ENCODE results near the gene FBXO39.
"Not testable (repeated sequence)": the region's sequence is repeated elsewhere in the genome, so short reads cannot be mapped to it uniquely, and the experiment has no call there.

The FBXO39 gene

DNA sequence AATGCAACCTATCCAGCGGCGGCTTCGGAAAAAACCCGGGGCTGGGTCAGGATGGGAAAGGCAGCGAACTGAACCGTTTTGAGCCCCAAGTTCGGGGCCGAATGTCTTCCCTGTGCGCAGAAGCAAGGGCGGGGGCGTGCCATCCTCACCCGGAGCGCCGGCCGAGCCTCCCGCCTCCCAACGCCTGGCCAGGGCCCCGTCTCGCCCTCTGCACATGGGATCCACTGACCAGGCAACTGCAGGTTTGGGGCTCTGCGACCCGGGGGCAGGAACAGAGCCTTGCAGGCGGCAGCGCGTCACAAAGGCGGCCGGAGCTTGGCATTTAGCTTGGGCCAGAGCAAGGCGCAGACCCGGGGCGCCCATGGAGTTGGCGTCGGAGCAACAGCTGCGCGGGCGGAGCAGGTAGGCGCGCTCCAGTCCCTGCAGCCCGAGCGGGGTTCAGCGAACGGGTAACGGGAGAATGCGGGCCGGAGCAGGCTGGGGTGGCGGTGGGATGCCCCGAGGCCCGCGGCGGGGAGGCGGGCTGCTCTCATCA, at the start of gene FBXO39:
FBXO39 (plus strand) TSS at position 345 of the 535 bp plus-strand sequence. CDS start 3,654 bp downstream, outside the sequence.
- no peak for DNase-seq (ENCODE audit: low read depth, low spot score)

- no peak for DNase-seq (ENCODE audit: low read depth, low spot score)
These were observed 46.5 kb upstream of the FBXO39 start for GRCh38 chr17:6729531-6729930.

DNA sequence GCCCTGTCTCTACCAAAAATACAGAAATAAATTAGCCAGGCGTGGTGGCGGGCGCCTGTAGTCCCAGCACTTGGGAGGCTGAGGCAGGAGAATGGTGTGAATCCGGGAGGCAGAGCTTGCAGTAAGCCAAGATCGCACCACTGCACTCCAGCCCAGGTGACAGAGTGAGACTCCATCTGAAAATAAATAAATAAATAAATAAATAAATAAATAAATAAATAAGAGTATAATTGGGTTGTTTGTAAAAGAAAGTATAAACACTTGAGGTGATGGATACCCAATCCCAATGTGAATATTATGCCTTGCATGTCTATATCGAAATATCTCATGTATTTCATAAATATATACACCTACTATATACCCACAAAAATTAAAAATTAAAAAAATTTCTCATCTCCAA, 29.4 kb upstream of the FBXO39 start:
- DNase-seq (ENCODE audit: low read depth, low spot score): not testable (repeated sequence)

- no peak for DNase-seq (ENCODE audit: low read depth, low spot score)
These were observed 27.4 kb upstream of the FBXO39 start for GRCh38 chr17:6748617-6749016.

DNA sequence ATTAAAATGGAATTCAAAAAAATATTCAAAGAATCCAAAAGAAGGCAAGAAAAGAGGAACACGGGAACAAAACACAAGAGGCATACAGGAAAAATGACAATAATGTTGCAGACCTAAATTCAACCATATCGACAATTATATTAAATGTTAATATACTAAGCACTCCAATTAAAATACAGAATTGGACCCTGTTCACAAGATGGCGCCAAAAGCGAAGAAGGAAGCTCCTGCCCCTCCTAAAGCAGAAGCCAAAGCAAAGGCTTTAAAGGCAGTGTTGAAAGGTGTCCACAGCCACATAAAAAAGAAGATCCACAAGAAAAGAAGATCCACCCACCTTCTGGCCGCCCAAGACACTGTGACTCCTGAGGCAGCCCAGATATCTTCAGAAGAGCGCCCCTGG, 26.5 kb upstream of the FBXO39 start:
- DNase-seq (ENCODE audit: low read depth, low spot score): no peak

GRCh38 chr17:6752068-6752909, 23.7 kb upstream of the FBXO39 start:
- no peak for DNase-seq (ENCODE audit: low read depth, low spot score)

- DNase-seq (ENCODE audit: low read depth, low spot score): no peak
These were observed 23.0 kb upstream of the FBXO39 start for GRCh38 chr17:6753006-6753445.

GRCh38 chr17:6753546-6753945, 22.5 kb upstream of the FBXO39 start:
- DNase-seq (ENCODE audit: low read depth, low spot score): no peak

- DNase-seq (ENCODE audit: low read depth, low spot score): no peak
These were observed 20.7 kb upstream of the FBXO39 start for GRCh38 chr17:6755281-6755680.

GRCh38 chr17:6755731-6756184, 20.3 kb upstream of the FBXO39 start, which contains the start of gene XAF1:
Gene XAF1 (plus strand): TSS chr17:6756046. CDS start chr17:6756079, 33 bp downstream.
- no peak for DNase-seq (ENCODE audit: low read depth, low spot score)

- no peak for DNase-seq (ENCODE audit: low read depth, low spot score)
These were observed 19.5 kb upstream of the FBXO39 start for GRCh38 chr17:6756425-6757031.

- DNase-seq (ENCODE audit: low read depth, low spot score): no peak
These were observed 18.3 kb upstream of the FBXO39 start for GRCh38 chr17:6757747-6758146.

DNA sequence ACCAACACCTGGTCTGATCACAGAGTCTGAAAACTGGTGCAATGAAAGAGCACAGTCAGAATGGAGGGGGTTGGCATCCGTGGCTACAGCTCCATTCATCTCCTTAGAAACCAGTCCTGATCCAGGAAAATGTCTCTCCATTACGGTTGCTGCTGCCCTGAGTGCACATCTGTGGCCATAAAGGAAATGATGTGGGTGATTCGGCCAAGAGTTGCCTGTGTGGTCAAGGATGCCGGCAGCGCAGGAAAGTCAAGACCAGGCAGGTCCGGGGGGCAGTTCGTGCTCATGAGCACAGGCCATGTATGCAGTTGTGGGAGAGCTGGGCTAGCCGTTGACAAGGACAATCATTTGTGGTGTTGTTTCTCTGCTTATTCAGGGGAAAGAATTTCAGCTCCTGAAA, 14.2 kb upstream of the FBXO39 start:
- no peak for DNase-seq (ENCODE audit: low read depth, low spot score)

- no peak for DNase-seq (ENCODE audit: low read depth, low spot score)
These were observed 7.6 kb upstream of the FBXO39 start for GRCh38 chr17:6768447-6768846.

- no peak for DNase-seq (ENCODE audit: low read depth, low spot score)
These were observed 4.0 kb upstream of the FBXO39 start for GRCh38 chr17:6772016-6772415.

GRCh38 chr17:6774906-6775305, 1.1 kb upstream of the FBXO39 start:
- DNase-seq (ENCODE audit: low read depth, low spot score): not testable (repeated sequence)

- no peak for DNase-seq (ENCODE audit: low read depth, low spot score)
These were observed 3.4 kb downstream of the FBXO39 start for GRCh38 chr17:6779411-6779810.

DNA sequence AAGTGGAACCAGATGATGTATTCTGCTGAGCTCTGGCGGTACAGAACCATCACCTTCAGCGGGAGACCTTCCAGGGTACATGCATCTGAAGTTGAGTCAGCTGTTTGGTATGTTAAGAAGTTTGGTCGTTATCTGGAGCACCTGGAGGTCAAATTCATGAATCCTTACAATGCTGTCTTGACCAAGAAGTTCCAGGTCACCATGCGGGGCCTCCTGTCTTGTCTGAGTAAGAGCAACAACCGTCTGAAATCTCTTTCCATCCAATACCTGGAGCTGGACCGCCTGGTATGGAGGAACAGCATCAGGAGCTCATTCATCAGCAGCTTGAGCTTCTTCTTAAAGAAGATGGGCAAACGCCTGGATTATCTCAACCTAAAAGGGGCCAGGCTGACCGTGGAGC, 4.0 kb downstream of the FBXO39 start:
- no peak for DNase-seq (ENCODE audit: low read depth, low spot score)

- DNase-seq (ENCODE audit: low read depth, low spot score): no peak
These were observed 4.9 kb downstream of the FBXO39 start for GRCh38 chr17:6780886-6781285.

DNA sequence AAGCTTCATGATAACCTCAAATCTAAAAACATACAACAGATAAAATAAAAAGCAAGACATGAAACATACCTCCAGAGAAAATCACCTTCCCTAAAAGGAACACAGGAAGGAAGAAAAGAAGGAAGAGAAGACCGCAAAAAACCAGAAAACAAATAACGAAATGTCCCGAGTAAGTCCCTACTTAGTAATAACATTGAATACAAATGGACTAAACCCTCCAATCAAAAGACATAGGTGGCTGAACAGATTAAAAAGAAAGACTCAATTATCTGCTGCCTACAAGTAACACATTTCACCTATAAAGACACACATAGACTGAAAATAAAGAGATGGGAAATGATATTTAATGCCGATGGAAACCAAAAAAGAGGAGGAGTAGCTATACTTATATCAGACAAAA, 6.2 kb downstream of the FBXO39 start:
- DNase-seq (ENCODE audit: low read depth, low spot score): no peak

GRCh38 chr17:6786618-6787017, 10.6 kb downstream of the FBXO39 start:
- no peak for DNase-seq (ENCODE audit: low read depth, low spot score)

GRCh38 chr17:6787081-6787693, 11.2 kb downstream of the FBXO39 start:
- no peak for DNase-seq (ENCODE audit: low read depth, low spot score)

Measured in activated naive CD8-positive, alpha-beta T cell treated with anti-CD3 and anti-CD28 coated beads, Interleukin-2, amount 50 U/mL, for 16 hours (primary cell).